HEK293T (cell line): Measurements from ENCODE around the gene OR5K3.

Experiments
- CTCF ChIA-PET: fragments of 350-600 bp; formaldehyde crosslinking; extraction: SDS; loops from one replicate; lab custom pipeline; 2021; ENCODE audit warnings: antibody characterized with exemption, inconsistent platforms; lab: Yijun Ruan, JAX
- POLR2A ChIA-PET: fragments of 350-600 bp; formaldehyde crosslinking; extraction: SDS; loops from one replicate; lab custom pipeline; 2020; ENCODE audit warnings: antibody characterized with exemption, inconsistent platforms; lab: Yijun Ruan, JAX
- DNase-seq: peaks from one replicate; pipeline ENCODE4 v3.0.0; 2012; ENCODE audit warnings: mixed read lengths; ENCODE audit errors: extremely low spot score
- ARNT ChIP-seq: fragments of 450-650 bp; IDR thresholded peaks from 2 replicates; pipeline ENCODE4 v1.6.1; 2017; ENCODE audit warnings: mild to moderate bottlenecking
- BHLHE40 ChIP-seq: fragments of 450-650 bp; IDR thresholded peaks from 2 replicates; pipeline ENCODE4 v1.6.1; 2016; ENCODE audit warnings: mild to moderate bottlenecking, moderate library complexity, borderline replicate concordance
- FOXA1 ChIP-seq: fragments of 450-650 bp; IDR thresholded peaks from 2 replicates; pipeline ENCODE4 v1.6.1; 2016; ENCODE audit warnings: mild to moderate bottlenecking
- FOXK2 ChIP-seq: fragments of 450-650 bp; IDR thresholded peaks from 2 replicates; pipeline ENCODE4 v1.6.1; 2016; ENCODE audit warnings: mild to moderate bottlenecking
- FOXM1 ChIP-seq: fragments of 450-650 bp; IDR thresholded peaks from 2 replicates; pipeline ENCODE4 v1.6.1; 2017; ENCODE audit warnings: mild to moderate bottlenecking, borderline replicate concordance
- HDGF ChIP-seq: fragments of 450-650 bp; IDR thresholded peaks from 2 replicates; pipeline ENCODE4 v1.6.1; 2017; ENCODE audit warnings: antibody characterized with exemption, borderline replicate concordance
- L3MBTL2 ChIP-seq: fragments of 450-650 bp; conservative IDR thresholded peaks from 2 replicates; pipeline ENCODE4 v1.6.1; 2016; ENCODE audit warnings: mild to moderate bottlenecking
- NFRKB ChIP-seq: fragments of 450-650 bp; IDR thresholded peaks from 2 replicates; pipeline ENCODE4 v1.6.1; 2016; ENCODE audit warnings: mild to moderate bottlenecking, moderate library complexity
- SUZ12 ChIP-seq: fragments of 450-650 bp; IDR thresholded peaks from 2 replicates; pipeline ENCODE4 v1.6.1; 2016; ENCODE audit warnings: mild to moderate bottlenecking
- TARDBP ChIP-seq: fragments of 450-650 bp; IDR thresholded peaks from 2 replicates; pipeline ENCODE4 v1.6.1; 2016
- ZNF384 ChIP-seq: fragments of 450-650 bp; IDR thresholded peaks from 2 replicates; pipeline ENCODE4 v1.6.1; 2016

OR5K3 gene

GRCh38 chr3:98440283-98440682 is 49.8 kb downstream of the OR5K3 start:
- TF ChIP-seq ARNT (no peak), FOXK2 (no peak), BHLHE40 (no peak), FOXM1 (no peak), SUZ12 (no peak), TARDBP (no peak), ZNF384 (no peak), FOXA1 (no peak), L3MBTL2 (no peak), HDGF (no peak), NFRKB (no peak)
- CTCF ChIA-PET = no interaction called here
- DNase-seq = no peak
- POLR2A ChIA-PET = no interaction called here
